ENCODE measurements around the gene PLA2G3.
A peak's percentile ranks its signal among the peaks of the same experiment; 100 is the strongest.

PLA2G3 gene, protein sequence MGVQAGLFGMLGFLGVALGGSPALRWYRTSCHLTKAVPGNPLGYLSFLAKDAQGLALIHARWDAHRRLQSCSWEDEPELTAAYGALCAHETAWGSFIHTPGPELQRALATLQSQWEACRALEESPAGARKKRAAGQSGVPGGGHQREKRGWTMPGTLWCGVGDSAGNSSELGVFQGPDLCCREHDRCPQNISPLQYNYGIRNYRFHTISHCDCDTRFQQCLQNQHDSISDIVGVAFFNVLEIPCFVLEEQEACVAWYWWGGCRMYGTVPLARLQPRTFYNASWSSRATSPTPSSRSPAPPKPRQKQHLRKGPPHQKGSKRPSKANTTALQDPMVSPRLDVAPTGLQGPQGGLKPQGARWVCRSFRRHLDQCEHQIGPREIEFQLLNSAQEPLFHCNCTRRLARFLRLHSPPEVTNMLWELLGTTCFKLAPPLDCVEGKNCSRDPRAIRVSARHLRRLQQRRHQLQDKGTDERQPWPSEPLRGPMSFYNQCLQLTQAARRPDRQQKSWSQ

DNA sequence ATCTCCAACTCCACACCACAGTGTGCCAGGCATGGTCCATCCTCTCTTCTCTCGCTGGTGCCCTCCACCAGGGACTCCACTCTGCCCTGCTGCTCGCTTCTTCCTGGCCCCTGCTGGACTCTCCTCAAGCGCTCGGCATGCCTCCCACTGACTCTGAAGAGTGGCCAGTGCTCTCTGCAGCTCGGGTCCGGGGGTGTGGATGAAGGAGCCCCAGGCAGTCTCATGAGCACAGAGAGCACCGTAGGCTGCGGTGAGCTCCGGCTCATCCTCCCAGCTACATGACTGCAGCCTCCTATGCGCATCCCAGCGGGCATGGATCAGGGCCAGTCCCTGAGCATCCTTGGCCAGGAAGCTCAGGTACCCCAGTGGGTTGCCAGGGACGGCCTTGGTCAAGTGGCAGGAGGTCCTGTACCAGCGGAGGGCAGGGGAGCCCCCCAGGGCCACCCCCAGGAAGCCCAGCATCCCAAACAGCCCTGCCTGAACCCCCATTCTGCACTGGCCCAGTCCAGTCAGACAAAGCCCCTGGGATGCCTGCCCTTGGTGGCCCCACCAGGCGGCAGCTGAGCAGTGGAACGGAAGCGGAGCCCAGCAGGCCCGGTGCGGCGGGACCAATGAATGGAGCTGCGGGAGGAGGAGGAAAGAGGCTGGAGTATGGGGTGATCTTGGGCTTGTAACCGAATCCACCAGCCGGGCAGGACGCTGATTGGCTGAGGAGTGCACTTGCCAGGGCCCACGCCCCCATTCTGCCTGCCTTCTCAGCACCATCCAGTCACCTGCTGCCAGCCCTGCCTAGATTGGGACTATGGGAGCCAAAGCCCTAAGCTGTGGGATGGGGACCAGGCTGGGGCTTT is at the start of gene PLA2G3:
TSS of gene PLA2G3 (minus strand) at position 643 of the 851 bp plus-strand sequence. CDS start at position 489, 154 bp downstream.
- peaks cover 23% of the 10 kb centered on the region for H3K27me3 ChIP-seq (ENCODE audit: insufficient read depth, low read length)
- no peaks in the 10 kb centered on the region for H3K79me2 ChIP-seq (ENCODE audit: control insufficient read depth, insufficient read depth, low read length, unreplicated experiment)
- no peaks in the 10 kb centered on the region for H3K4me1 ChIP-seq (ENCODE audit: control insufficient read depth, insufficient read depth, low read length, unreplicated experiment)
- H3K27ac ChIP-seq (ENCODE audit: low read depth, low read length), result no peak within 1 kb of the TSS
- no peak within 1 kb of the TSS for H3K4me3 ChIP-seq (ENCODE audit: low read depth, low read length)
- H2AFZ ChIP-seq (ENCODE audit: low read length, unreplicated experiment), result no peak within 1 kb of the TSS
- no peaks in the 10 kb centered on the region for H3K36me3 ChIP-seq (ENCODE audit: insufficient read depth, low read length)

DNA sequence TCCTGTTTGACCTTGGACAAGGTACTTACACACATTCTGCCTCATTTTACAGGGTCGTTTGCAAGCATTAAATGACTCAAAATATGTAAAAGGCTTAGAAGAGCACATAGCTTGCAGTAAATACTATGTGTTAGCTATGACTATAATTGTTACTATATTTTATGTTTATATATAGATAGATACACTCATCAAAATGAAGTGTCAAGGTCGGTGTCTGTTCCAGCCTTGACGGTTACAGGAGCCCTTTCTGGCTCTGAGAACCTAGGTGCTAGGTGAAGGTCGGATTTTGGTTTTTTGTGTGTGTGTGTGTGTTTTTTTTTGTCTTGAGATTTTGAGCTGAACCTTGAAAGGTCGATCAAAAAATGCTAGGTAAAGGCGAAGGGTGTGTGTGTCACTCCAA is 47.3 kb upstream of the PLA2G3 start:
- no peak overlapping the region for H3K4me3 ChIP-seq (ENCODE audit: low read depth, low read length)
- no peak overlapping the region for H3K27ac ChIP-seq (ENCODE audit: low read depth, low read length)
- no peaks in the 10 kb centered on the region for H3K79me2 ChIP-seq (ENCODE audit: control insufficient read depth, insufficient read depth, low read length, unreplicated experiment)

DNA sequence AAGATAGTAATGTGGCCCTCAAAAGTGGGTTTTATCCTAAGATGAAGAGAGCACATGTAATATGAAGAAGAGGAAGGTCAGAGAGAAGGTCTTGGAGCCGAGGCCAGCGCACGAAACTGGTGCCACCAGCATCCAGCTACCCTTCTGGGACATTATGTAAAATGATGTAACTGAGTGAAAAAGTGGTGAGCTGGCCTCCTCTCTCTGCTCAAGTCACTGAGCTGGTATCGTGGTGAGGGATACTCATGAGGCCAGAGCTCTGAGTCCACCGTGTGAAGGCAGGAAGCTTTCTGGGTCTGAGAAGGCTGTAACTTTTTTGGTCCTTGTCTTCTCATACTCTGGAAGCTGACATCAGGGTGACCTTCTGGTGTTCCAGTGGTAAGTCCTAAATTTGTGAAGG is 44.7 kb upstream of the PLA2G3 start:
- no peaks in the 10 kb centered on the region for H3K79me2 ChIP-seq (ENCODE audit: control insufficient read depth, insufficient read depth, low read length, unreplicated experiment)
- no peak overlapping the region for H2AFZ ChIP-seq (ENCODE audit: low read length, unreplicated experiment)
- H3K27ac ChIP-seq (ENCODE audit: low read depth, low read length), result no peak overlapping the region
- no peaks in the 10 kb centered on the region for H3K36me3 ChIP-seq (ENCODE audit: insufficient read depth, low read length)
- H3K4me1 ChIP-seq (ENCODE audit: control insufficient read depth, insufficient read depth, low read length, unreplicated experiment), result no peaks in the 10 kb centered on the region
- no peaks in the 10 kb centered on the region for H3K27me3 ChIP-seq (ENCODE audit: insufficient read depth, low read length)
- no peak overlapping the region for H3K4me3 ChIP-seq (ENCODE audit: low read depth, low read length)

More for the DNA sequence above, 47.3 kb upstream of the PLA2G3 start:
- no peaks in the 10 kb centered on the region for H3K36me3 ChIP-seq (ENCODE audit: insufficient read depth, low read length)
- H3K4me1 ChIP-seq (ENCODE audit: control insufficient read depth, insufficient read depth, low read length, unreplicated experiment), result peaks cover 3% of the 10 kb centered on the region
- no peaks in the 10 kb centered on the region for H3K27me3 ChIP-seq (ENCODE audit: insufficient read depth, low read length)
- no peak overlapping the region for H2AFZ ChIP-seq (ENCODE audit: low read length, unreplicated experiment)

- H3K36me3 ChIP-seq (ENCODE audit: insufficient read depth, low read length), result no peaks in the 10 kb centered on the region
These were observed 43.7 kb upstream of the PLA2G3 start for GRCh38 chr22:31184015-31184414.

DNA sequence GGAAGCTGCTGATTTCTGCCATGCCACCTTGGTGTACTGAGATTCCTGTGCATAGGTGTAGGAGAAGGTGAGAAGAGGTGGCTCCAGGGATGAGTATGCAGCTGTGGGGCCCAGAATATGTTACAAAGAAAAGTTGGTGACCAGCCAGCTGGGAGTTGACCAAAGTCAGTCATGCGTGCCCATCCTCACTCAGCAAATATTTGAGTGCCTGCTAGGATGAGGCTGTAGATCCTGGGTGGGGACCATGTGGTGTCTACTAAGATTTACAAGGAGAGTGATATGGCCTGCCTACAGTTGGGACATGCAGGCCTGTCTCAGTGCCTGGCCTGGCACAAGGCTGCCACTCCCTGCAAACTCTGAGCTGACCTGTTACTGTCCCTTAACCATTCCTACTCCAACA is 39.0 kb upstream of the PLA2G3 start:
- H3K27me3 ChIP-seq (ENCODE audit: insufficient read depth, low read length), result no peaks in the 10 kb centered on the region
- H3K4me3 ChIP-seq (ENCODE audit: low read depth, low read length), result no peak overlapping the region
- peaks cover 3% of the 10 kb centered on the region; the same call in 1 of the 2 replicates for H3K36me3 ChIP-seq (ENCODE audit: insufficient read depth, low read length)
- no peak overlapping the region for H3K27ac ChIP-seq (ENCODE audit: low read depth, low read length)
- H3K79me2 ChIP-seq (ENCODE audit: control insufficient read depth, insufficient read depth, low read length, unreplicated experiment), result peaks cover 28% of the 10 kb centered on the region
- H3K4me1 ChIP-seq (ENCODE audit: control insufficient read depth, insufficient read depth, low read length, unreplicated experiment), result peaks cover 8% of the 10 kb centered on the region
- no peak overlapping the region for H2AFZ ChIP-seq (ENCODE audit: low read length, unreplicated experiment)

More at GRCh38 chr22:31184015-31184414, 43.7 kb upstream of the PLA2G3 start:
- Histone ChIP-seq H2AFZ (ENCODE audit: low read length, unreplicated experiment) (no peak overlapping the region), H3K27ac (ENCODE audit: low read depth, low read length) (no peak overlapping the region), H3K4me1 (ENCODE audit: control insufficient read depth, insufficient read depth, low read length, unreplicated experiment) (no peaks in the 10 kb centered on the region), H3K79me2 (ENCODE audit: control insufficient read depth, insufficient read depth, low read length, unreplicated experiment) (peaks cover 6% of the 10 kb centered on the region), H3K27me3 (ENCODE audit: insufficient read depth, low read length) (no peaks in the 10 kb centered on the region), H3K4me3 (ENCODE audit: low read depth, low read length) (no peak overlapping the region)

DNA sequence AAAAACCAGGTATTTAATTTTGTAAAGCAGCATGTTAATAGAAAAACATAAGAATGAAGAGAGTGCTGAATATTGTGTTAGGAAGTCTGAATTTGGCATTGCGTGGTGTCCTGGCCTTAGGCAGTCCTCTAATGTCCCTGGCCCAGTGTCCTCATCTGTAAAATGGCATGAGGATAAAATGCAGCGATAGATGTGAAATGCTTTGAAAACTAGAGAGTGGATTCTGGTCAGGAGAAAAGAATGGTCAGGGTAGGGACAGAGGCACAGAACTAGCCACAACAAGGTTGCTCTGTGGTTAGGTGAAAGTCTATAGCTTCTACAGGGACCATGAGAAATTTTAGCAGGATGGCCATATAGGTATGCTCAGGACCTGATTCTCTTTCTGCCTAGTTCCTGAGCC is 38.6 kb upstream of the PLA2G3 start:
- Histone ChIP-seq H2AFZ (ENCODE audit: low read length, unreplicated experiment) (no peak overlapping the region), H3K4me3 (ENCODE audit: low read depth, low read length) (no peak overlapping the region), H3K27ac (ENCODE audit: low read depth, low read length) (no peak overlapping the region), H3K4me1 (ENCODE audit: control insufficient read depth, insufficient read depth, low read length, unreplicated experiment) (peaks cover 11% of the 10 kb centered on the region), H3K36me3 (ENCODE audit: insufficient read depth, low read length) (peaks cover 3% of the 10 kb centered on the region; the same call in 1 of the 2 replicates), H3K27me3 (ENCODE audit: insufficient read depth, low read length) (no peaks in the 10 kb centered on the region), H3K79me2 (ENCODE audit: control insufficient read depth, insufficient read depth, low read length, unreplicated experiment) (peaks cover 29% of the 10 kb centered on the region)

GRCh38 chr22:31177420-31178162 is 37.3 kb upstream of the PLA2G3 start:
- no peaks in the 10 kb centered on the region for H3K27me3 ChIP-seq (ENCODE audit: insufficient read depth, low read length)
- H3K27ac ChIP-seq (ENCODE audit: low read depth, low read length), result peak overlapping the region; percentile 24
- H3K79me2 ChIP-seq (ENCODE audit: control insufficient read depth, insufficient read depth, low read length, unreplicated experiment), result peaks cover 33% of the 10 kb centered on the region
- no peak overlapping the region for H3K4me3 ChIP-seq (ENCODE audit: low read depth, low read length)
- H3K36me3 ChIP-seq (ENCODE audit: insufficient read depth, low read length), result peaks cover 3% of the 10 kb centered on the region; the same call in 1 of the 2 replicates
- H2AFZ ChIP-seq (ENCODE audit: low read length, unreplicated experiment), result no peak overlapping the region
- H3K4me1 ChIP-seq (ENCODE audit: control insufficient read depth, insufficient read depth, low read length, unreplicated experiment), result peaks cover 24% of the 10 kb centered on the region

DNA sequence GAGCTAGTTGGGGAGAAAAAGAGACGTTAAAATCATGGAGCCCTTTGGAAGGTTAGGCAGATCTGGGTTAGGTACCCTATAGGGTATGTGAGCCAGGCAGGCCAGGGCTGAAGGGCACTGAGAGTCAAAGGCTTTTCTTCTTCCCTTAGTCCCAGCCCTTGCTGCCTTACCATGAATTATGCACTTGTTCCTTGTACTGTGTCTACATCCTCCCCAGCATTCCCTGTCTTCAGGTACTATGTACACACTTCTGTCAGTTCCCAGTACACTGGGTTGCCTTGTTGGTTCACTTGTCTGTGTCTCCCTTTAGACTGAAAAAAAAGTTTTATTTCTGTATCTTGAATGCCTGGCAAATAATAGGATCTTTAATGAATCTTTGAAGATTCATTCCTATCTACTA is 36.6 kb upstream of the PLA2G3 start:
- no peaks in the 10 kb centered on the region for H3K27me3 ChIP-seq (ENCODE audit: insufficient read depth, low read length)
- H3K27ac ChIP-seq (ENCODE audit: low read depth, low read length), result peak overlapping the region; percentile 24
- H3K4me1 ChIP-seq (ENCODE audit: control insufficient read depth, insufficient read depth, low read length, unreplicated experiment), result peaks cover 26% of the 10 kb centered on the region
- peaks cover 34% of the 10 kb centered on the region for H3K79me2 ChIP-seq (ENCODE audit: control insufficient read depth, insufficient read depth, low read length, unreplicated experiment)
- H3K36me3 ChIP-seq (ENCODE audit: insufficient read depth, low read length), result peaks cover 3% of the 10 kb centered on the region; the same call in 1 of the 2 replicates
- H3K4me3 ChIP-seq (ENCODE audit: low read depth, low read length), result no peak overlapping the region
- no peak overlapping the region for H2AFZ ChIP-seq (ENCODE audit: low read length, unreplicated experiment)

DNA sequence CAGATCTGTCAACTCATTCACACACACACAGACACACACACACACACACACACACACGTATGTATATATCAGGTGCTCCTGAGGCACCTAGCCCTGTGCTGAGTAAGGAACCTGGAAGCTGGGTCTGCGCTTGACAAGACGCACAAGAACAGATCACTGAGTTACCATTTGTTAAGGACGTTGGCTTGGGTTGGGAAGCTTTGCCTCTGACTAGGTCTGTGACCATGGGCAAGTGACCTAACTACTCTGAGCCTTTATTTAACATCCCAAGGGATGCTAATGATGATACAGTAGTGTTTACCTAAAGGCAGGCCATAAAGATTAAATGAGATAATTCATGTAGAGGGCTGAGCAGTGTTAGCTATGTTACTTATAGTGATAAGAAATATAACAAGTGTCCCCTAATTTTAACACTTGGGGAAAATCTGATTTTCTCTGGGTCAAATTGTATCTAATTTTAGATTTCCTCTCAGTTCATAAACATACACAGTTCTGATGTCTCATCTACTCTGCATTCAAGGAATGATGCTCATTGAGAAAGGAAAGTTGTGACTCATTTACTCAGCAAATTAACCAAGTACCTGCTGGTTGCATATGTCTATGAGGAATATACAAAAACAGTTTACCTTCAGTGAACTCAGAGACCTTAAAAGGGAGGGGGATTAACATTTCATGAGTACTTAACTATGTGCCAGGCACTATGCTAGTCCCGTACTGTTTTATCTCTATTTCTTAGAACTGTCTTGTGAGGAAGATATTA is 33.3 kb upstream of the PLA2G3 start:
- H3K4me3 ChIP-seq (ENCODE audit: low read depth, low read length), result no peak overlapping the region; the same call in 1 of the 2 replicates
- no peak overlapping the region for H2AFZ ChIP-seq (ENCODE audit: low read length, unreplicated experiment)
- peaks cover 37% of the 10 kb centered on the region for H3K79me2 ChIP-seq (ENCODE audit: control insufficient read depth, insufficient read depth, low read length, unreplicated experiment)
- peak overlapping the region; percentile 78 for H3K27ac ChIP-seq (ENCODE audit: low read depth, low read length)
- H3K27me3 ChIP-seq (ENCODE audit: insufficient read depth, low read length), result no peaks in the 10 kb centered on the region
- H3K4me1 ChIP-seq (ENCODE audit: control insufficient read depth, insufficient read depth, low read length, unreplicated experiment), result peaks cover 26% of the 10 kb centered on the region
- peaks cover 3% of the 10 kb centered on the region; the same call in 1 of the 2 replicates for H3K36me3 ChIP-seq (ENCODE audit: insufficient read depth, low read length)
